ENCODE data around the gene FAR2. TPM values are rescaled to one million over a fixed set of nuclear protein-coding genes. Genes with fewer than 3 reads are reported as not detected.

Gene FAR2
- total RNA-seq, 1 donor from 2014 or later = 13.6 TPM

DNA sequence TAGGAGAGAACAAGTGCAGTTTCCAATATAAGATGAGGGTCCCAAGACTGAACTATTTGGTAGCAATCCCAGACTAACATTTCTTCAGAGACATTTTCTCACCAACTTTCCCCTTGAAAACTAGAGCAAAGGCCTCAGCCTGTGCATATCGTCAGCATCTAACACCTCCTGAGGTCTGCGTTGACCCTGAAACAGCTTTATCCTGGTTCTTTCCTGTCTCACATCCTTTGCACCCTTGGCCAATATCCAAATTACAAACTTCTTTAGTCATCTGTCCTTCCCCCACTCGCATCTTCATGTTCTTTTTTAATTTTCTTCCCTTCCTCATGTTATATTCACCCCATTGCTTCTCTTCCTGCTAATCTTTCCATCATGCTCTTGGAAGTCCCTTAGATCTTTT lies 83.0 kb downstream of the FAR2 start:
- Mint-ChIP-seq H3K36me3 (ENCODE audit: low read depth) (no peaks in the 10 kb centered on the region), H3K27ac (ENCODE audit: unreplicated experiment) (no peak overlapping the region), H3K4me1 (no peaks in the 10 kb centered on the region), H3K27me3 (ENCODE audit: low read depth) (no peaks in the 10 kb centered on the region), H3K4me3 (no peak overlapping the region), H3K9me3 (no peaks in the 10 kb centered on the region)
- DNase-seq (ENCODE audit: low read depth, low spot score) = no peak
- TF ChIP-seq, protein P1, sequence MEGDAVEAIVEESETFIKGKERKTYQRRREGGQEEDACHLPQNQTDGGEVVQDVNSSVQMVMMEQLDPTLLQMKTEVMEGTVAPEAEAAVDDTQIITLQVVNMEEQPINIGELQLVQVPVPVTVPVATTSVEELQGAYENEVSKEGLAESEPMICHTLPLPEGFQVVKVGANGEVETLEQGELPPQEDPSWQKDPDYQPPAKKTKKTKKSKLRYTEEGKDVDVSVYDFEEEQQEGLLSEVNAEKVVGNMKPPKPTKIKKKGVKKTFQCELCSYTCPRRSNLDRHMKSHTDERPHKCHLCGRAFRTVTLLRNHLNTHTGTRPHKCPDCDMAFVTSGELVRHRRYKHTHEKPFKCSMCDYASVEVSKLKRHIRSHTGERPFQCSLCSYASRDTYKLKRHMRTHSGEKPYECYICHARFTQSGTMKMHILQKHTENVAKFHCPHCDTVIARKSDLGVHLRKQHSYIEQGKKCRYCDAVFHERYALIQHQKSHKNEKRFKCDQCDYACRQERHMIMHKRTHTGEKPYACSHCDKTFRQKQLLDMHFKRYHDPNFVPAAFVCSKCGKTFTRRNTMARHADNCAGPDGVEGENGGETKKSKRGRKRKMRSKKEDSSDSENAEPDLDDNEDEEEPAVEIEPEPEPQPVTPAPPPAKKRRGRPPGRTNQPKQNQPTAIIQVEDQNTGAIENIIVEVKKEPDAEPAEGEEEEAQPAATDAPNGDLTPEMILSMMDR (conservative IDR thresholded peaks at IDR 0.05) = no peak

DNA sequence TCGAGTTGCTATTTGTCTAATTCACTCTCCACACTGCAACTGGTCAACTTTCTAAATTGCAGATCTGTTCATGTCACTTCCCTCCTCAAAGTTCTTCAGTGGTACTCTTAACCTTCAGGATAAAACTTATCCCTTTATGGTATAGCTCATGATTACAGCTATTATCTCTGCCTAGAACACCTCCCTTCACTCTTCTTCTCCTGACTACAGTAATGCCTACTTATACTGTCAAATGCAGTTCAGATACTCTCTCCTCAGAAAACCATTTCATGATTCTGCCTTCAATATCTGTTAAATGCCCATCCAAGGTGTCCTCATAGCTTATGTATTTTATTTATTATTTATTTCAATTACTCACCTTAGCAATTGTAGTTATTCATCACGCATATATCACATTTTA lies 85.5 kb downstream of the FAR2 start:
- DNase-seq (ENCODE audit: low read depth, low spot score) = no peak
- Mint-ChIP-seq H3K27ac (ENCODE audit: unreplicated experiment) (no peak overlapping the region), H3K36me3 (ENCODE audit: low read depth) (no peaks in the 10 kb centered on the region), H3K9me3 (no peaks in the 10 kb centered on the region), H3K4me1 (no peaks in the 10 kb centered on the region), H3K27me3 (ENCODE audit: low read depth) (no peaks in the 10 kb centered on the region), H3K4me3 (no peak overlapping the region)
- TF ChIP-seq, protein P1 (conservative IDR thresholded peaks at IDR 0.05) = no peak

DNA sequence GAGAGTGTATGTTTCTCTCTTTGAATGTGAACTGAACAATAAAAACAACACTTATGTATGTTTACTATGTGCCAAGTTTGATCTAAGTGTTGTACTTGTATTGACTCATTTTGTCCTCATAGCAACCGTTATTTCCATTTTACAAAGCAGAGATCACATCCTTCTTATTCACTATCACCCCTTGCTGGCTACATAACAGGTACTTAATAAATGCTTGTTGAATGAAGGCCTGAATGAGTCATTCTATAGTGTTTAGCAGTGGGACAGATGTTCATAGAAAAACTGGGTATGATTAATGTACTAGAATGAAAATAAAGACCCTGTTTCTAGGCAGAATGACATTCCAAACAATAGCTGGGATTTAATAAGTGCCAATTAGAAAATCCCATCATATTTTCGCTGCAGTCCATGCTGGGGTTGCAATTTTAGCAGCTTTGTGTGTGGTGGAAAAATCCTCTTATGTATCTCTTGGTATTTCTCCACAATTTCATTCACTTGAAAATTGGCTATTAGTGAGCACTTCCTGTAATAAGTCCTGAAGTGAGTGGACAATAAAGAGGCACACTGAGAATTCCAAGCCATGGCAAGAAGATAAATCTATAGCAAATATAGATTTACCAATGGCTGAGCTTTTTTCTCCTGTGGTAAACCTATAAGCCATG lies 86.0 kb downstream of the FAR2 start:
- no peaks in the 10 kb centered on the region for H3K9me3 Mint-ChIP-seq
- no peaks in the 10 kb centered on the region for H3K27me3 Mint-ChIP-seq (ENCODE audit: low read depth)
- TF ChIP-seq, protein P1 (conservative IDR thresholded peaks at IDR 0.05) = no peak
- H3K4me1 Mint-ChIP-seq = no peaks in the 10 kb centered on the region
- H3K27ac Mint-ChIP-seq (ENCODE audit: unreplicated experiment) = no peak overlapping the region
- H3K36me3 Mint-ChIP-seq (ENCODE audit: low read depth) = no peaks in the 10 kb centered on the region
- H3K4me3 Mint-ChIP-seq = no peak overlapping the region
- no peak for DNase-seq (ENCODE audit: low read depth, low spot score)

DNA sequence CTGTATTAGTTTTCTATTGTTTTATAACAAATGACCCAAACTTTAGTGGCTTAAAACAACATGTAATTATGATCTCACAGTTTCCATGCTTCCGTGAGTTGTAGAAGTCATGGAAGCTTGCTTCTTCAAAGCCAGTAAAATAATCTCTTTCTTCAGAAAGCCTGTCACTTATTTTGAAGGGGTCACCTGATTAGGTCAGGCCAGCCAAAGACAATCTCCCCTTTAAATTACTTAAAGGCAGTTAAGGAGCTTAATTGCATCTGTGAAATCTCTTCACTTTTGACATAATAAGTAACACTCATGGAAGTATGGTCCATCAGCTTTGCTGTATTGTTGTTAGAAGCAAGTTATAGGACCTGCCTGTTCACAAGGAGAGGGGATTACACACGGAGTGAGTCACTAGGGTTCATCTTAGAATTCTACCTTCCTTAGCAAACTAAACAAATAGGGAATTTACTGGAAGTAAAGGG lies 89.8 kb downstream of the FAR2 start:
- TF ChIP-seq, protein P1 (conservative IDR thresholded peaks at IDR 0.05) = no peak
- no peaks in the 10 kb centered on the region for H3K36me3 Mint-ChIP-seq (ENCODE audit: low read depth)
- no peak for DNase-seq (ENCODE audit: low read depth, low spot score)
- peaks cover 3% of the 10 kb centered on the region for H3K4me1 Mint-ChIP-seq
- H3K9me3 Mint-ChIP-seq = no peaks in the 10 kb centered on the region
- no peak overlapping the region for H3K4me3 Mint-ChIP-seq
- H3K27me3 Mint-ChIP-seq (ENCODE audit: low read depth) = no peaks in the 10 kb centered on the region
- H3K27ac Mint-ChIP-seq (ENCODE audit: unreplicated experiment) = no peak overlapping the region

DNA sequence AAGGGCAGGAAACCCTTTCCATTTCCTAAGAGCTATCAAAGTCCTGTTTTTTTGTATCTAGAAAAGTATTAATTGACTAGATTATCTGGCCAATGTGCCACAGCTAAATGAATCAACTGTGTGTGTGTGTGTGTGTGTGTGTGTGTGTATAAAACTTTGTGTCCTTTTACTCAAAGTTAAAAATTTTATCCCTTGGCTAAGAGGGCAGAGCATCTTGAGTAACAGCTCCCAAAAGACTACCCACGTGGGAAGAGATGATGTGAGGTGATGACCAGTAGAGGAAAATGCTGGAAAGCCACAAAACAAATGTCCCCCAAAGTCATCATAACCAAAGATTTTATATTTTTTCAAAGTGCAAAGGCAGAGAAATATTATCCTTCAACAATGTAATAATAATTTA lies 90.3 kb downstream of the FAR2 start:
- Mint-ChIP-seq H3K4me1 (peaks cover 3% of the 10 kb centered on the region), H3K9me3 (no peaks in the 10 kb centered on the region), H3K36me3 (ENCODE audit: low read depth) (no peaks in the 10 kb centered on the region), H3K27me3 (ENCODE audit: low read depth) (no peaks in the 10 kb centered on the region), H3K4me3 (no peak overlapping the region), H3K27ac (ENCODE audit: unreplicated experiment) (no peak overlapping the region)
- TF ChIP-seq, protein P1 (conservative IDR thresholded peaks at IDR 0.05) = no peak
- no peak for DNase-seq (ENCODE audit: low read depth, low spot score)
